HEK293 (cell line): ENCODE data around the gene APOBEC3A.

Experiments
- AEBP2 ChIP-seq: fragments of 450-650 bp; formaldehyde crosslinking; IDR thresholded peaks from 2 replicates; pipeline ENCODE4 v1.5.1; 2016; ENCODE audit warnings: missing biosample characterization, missing genetic modification characterization, borderline replicate concordance
- KLF7 ChIP-seq: fragments of 450-650 bp; formaldehyde crosslinking; IDR thresholded peaks from 2 replicates; pipeline ENCODE4 v1.5.1; 2016; ENCODE audit warnings: missing biosample characterization, missing genetic modification characterization, borderline replicate concordance
- MZF1 ChIP-seq: fragments of 450-650 bp; formaldehyde crosslinking; IDR thresholded peaks from 2 replicates; pipeline ENCODE4 v1.5.1; 2017; ENCODE audit warnings: missing biosample characterization, missing genetic modification characterization, borderline replicate concordance
- SALL2 ChIP-seq: fragments of 450-650 bp; formaldehyde crosslinking; IDR thresholded peaks from 2 replicates; pipeline ENCODE4 v1.5.0; 2017; ENCODE audit warnings: missing biosample characterization, mild to moderate bottlenecking, missing genetic modification characterization, borderline replicate concordance
- SCRT1 ChIP-seq: fragments of 450-650 bp; formaldehyde crosslinking; IDR thresholded peaks from 2 replicates; pipeline ENCODE4 v1.5.1; 2016; ENCODE audit warnings: missing biosample characterization, missing genetic modification characterization, borderline replicate concordance
- SP2 ChIP-seq: fragments of 450-650 bp; formaldehyde crosslinking; IDR thresholded peaks from 2 replicates; pipeline ENCODE4 v1.5.1; 2016; ENCODE audit warnings: missing biosample characterization, missing genetic modification characterization
- SP3 ChIP-seq: fragments of 450-650 bp; formaldehyde crosslinking; IDR thresholded peaks from 2 replicates; pipeline ENCODE4 v1.5.1; 2016; ENCODE audit warnings: missing biosample characterization, missing genetic modification characterization
- SP7 ChIP-seq: fragments of 450-650 bp; formaldehyde crosslinking; IDR thresholded peaks from 2 replicates; pipeline ENCODE4 v1.5.1; 2016; ENCODE audit warnings: missing biosample characterization, missing genetic modification characterization
- ZBTB17 ChIP-seq: fragments of 450-650 bp; formaldehyde crosslinking; IDR thresholded peaks from 2 replicates; pipeline ENCODE4 v1.5.1; 2016; ENCODE audit warnings: missing biosample characterization, missing genetic modification characterization
- ZBTB6 ChIP-seq: fragments of 450-650 bp; formaldehyde crosslinking; IDR thresholded peaks from 2 replicates; pipeline ENCODE4 v1.5.1; 2017; ENCODE audit warnings: missing biosample characterization, missing genetic modification characterization
- ZFP3 ChIP-seq: fragments of 450-650 bp; formaldehyde crosslinking; IDR thresholded peaks from 2 replicates; pipeline ENCODE4 v1.5.1; 2016; ENCODE audit warnings: low read depth, missing biosample characterization, missing genetic modification characterization
- ZIC2 ChIP-seq: fragments of 450-650 bp; formaldehyde crosslinking; IDR thresholded peaks from 2 replicates; pipeline ENCODE4 v1.5.1; 2016; ENCODE audit warnings: missing biosample characterization, missing genetic modification characterization
- ZNF121 ChIP-seq: fragments of 450-650 bp; formaldehyde crosslinking; IDR thresholded peaks from 2 replicates; pipeline ENCODE4 v1.5.1; 2016; ENCODE audit warnings: missing biosample characterization, missing genetic modification characterization
- ZNF148 ChIP-seq: fragments of 450-650 bp; formaldehyde crosslinking; IDR thresholded peaks from 2 replicates; pipeline ENCODE4 v1.5.0; 2017; ENCODE audit warnings: missing biosample characterization, missing genetic modification characterization, borderline replicate concordance
- ZNF175 ChIP-seq: fragments of 450-650 bp; formaldehyde crosslinking; IDR thresholded peaks from 2 replicates; pipeline ENCODE4 v1.5.1; 2016; ENCODE audit warnings: missing biosample characterization, missing genetic modification characterization
- ZNF211 ChIP-seq: fragments of 450-650 bp; formaldehyde crosslinking; IDR thresholded peaks from 2 replicates; pipeline ENCODE4 v1.5.1; 2016; ENCODE audit warnings: low read depth, missing biosample characterization, missing genetic modification characterization
- ZNF221 ChIP-seq: fragments of 450-650 bp; formaldehyde crosslinking; IDR thresholded peaks from 2 replicates; pipeline ENCODE4 v1.5.1; 2017; ENCODE audit warnings: missing biosample characterization, missing genetic modification characterization, borderline replicate concordance
- ZNF341 ChIP-seq: fragments of 450-650 bp; formaldehyde crosslinking; IDR thresholded peaks from 2 replicates; pipeline ENCODE4; 2016; ENCODE audit warnings: low read depth, missing biosample characterization, missing genetic modification characterization
- ZNF362 ChIP-seq: fragments of 450-650 bp; formaldehyde crosslinking; IDR thresholded peaks from 2 replicates; pipeline ENCODE4 v1.5.1; 2016; ENCODE audit warnings: missing biosample characterization, missing genetic modification characterization
- ZNF426 ChIP-seq: fragments of 450-650 bp; formaldehyde crosslinking; IDR thresholded peaks from 2 replicates; pipeline ENCODE4 v1.5.1; 2017; ENCODE audit warnings: missing biosample characterization, missing genetic modification characterization, mild to moderate bottlenecking, inconsistent platforms, moderate library complexity
- ZNF449 ChIP-seq: fragments of 450-650 bp; formaldehyde crosslinking; IDR thresholded peaks from 2 replicates; pipeline ENCODE4 v1.5.1; 2017; ENCODE audit warnings: missing biosample characterization, mild to moderate bottlenecking, missing genetic modification characterization, moderate library complexity
- ZNF488 ChIP-seq: fragments of 450-650 bp; formaldehyde crosslinking; IDR thresholded peaks from 2 replicates; pipeline ENCODE4 v1.5.1; 2016; ENCODE audit warnings: missing biosample characterization, missing genetic modification characterization
- ZNF501 ChIP-seq: fragments of 450-650 bp; formaldehyde crosslinking; IDR thresholded peaks from 2 replicates; pipeline ENCODE4 v1.5.1; 2016; ENCODE audit warnings: missing biosample characterization, missing genetic modification characterization
- ZNF514 ChIP-seq: fragments of 450-650 bp; formaldehyde crosslinking; IDR thresholded peaks from 2 replicates; pipeline ENCODE4 v1.5.1; 2016; ENCODE audit warnings: missing biosample characterization, missing genetic modification characterization
- ZNF521 ChIP-seq: fragments of 450-650 bp; formaldehyde crosslinking; IDR thresholded peaks from 2 replicates; pipeline ENCODE4 v1.5.1; 2017; ENCODE audit warnings: missing biosample characterization, mild to moderate bottlenecking, missing genetic modification characterization
- ZNF558 ChIP-seq: fragments of 450-650 bp; formaldehyde crosslinking; IDR thresholded peaks from 2 replicates; pipeline ENCODE4 v1.5.1; 2016; ENCODE audit warnings: missing biosample characterization, missing genetic modification characterization
- ZNF777 ChIP-seq: fragments of 450-650 bp; formaldehyde crosslinking; IDR thresholded peaks from 2 replicates; pipeline ENCODE4 v1.5.1; 2017; ENCODE audit warnings: missing biosample characterization, missing genetic modification characterization, borderline replicate concordance
- ZSCAN4 ChIP-seq: fragments of 450-650 bp; formaldehyde crosslinking; IDR thresholded peaks from 2 replicates; pipeline ENCODE4 v1.5.1; 2017; ENCODE audit warnings: missing biosample characterization, missing genetic modification characterization
- ZXDB ChIP-seq: fragments of 450-650 bp; formaldehyde crosslinking; IDR thresholded peaks from 2 replicates; pipeline ENCODE4 v1.5.1; 2016; ENCODE audit warnings: missing biosample characterization, missing genetic modification characterization

APOBEC3A gene

GRCh38 chr22:38981992-38982927 is 24.9 kb downstream of the APOBEC3A start, which contains the start of gene APOBEC3B (continued):
- TF ChIP-seq MZF1 (no peak), AEBP2 (tag by site-specific recombination) (no peak), ZSCAN4 (tag by site-specific recombination) (no peak), SP2 (peak; percentile 61), ZFP3 (tag by site-specific recombination) (no peak), SP3 (tag by site-specific recombination) (peak; percentile 24; the same call in 1 of the 2 replicates), KLF7 (tag by site-specific recombination) (no peak), ZNF488 (no peak), ZNF121 (tag by site-specific recombination) (no peak), ZNF501 (tag by site-specific recombination) (0 out of 2 replicates have a peak, but pooled peaks have one; percentile 7), ZBTB6 (tag by site-specific recombination) (peak; percentile 46; the same call in 1 of the 2 replicates), ZIC2 (tag by site-specific recombination) (peak; percentile 88), SALL2 (tag by site-specific recombination) (no peak), ZNF175 (tag by site-specific recombination) (no peak), ZNF426 (tag by site-specific recombination) (no peak), ZXDB (tag by site-specific recombination) (peak; percentile 63; the same call in 1 of the 2 replicates), ZNF211 (no peak), SCRT1 (tag by site-specific recombination) (no peak), ZNF148 (tag by site-specific recombination) (no peak), ZNF521 (no peak), SP7 (tag by site-specific recombination) (peak; percentile 54; the same call in 1 of the 2 replicates), ZNF341 (tag by site-specific recombination) (no peak), ZNF221 (tag by site-specific recombination) (no peak), ZNF362 (tag by site-specific recombination) (no peak), ZNF514 (no peak), ZBTB17 (tag by site-specific recombination) (no peak), ZNF777 (tag by site-specific recombination) (no peak), ZNF558 (tag by site-specific recombination) (no peak), ZNF449 (tag by site-specific recombination) (no peak)
